ENCODE data around the gene CTAGE8. TPM values are rescaled to one million over a fixed set of nuclear protein-coding genes. Genes with fewer than 3 reads are reported as not detected.
"Not testable (repeated sequence)": the region's sequence is repeated elsewhere in the genome, so short reads cannot be mapped to it uniquely, and the experiment has no call there.

CTAGE8 gene
- polyA plus RNA-seq, 4 donors = 5.2 to 7.2 (median 6.4) TPM

- no peak for DNase-seq (ENCODE audit: low read depth in 4 of 4, low spot score in 3 of 4)
Measured at GRCh38 chr7:144256112-144256511, 13.0 kb downstream of the CTAGE8 start.

- no peak for DNase-seq (ENCODE audit: low read depth in 4 of 4, low spot score in 3 of 4)
Measured at GRCh38 chr7:144255471-144255897, 13.6 kb downstream of the CTAGE8 start.

GRCh38 chr7:144252307-144252706, 16.8 kb downstream of the CTAGE8 start:
- not testable (repeated sequence) for DNase-seq (ENCODE audit: low read depth in 4 of 4, low spot score in 3 of 4)

GRCh38 chr7:144247674-144248330, 21.3 kb downstream of the CTAGE8 start:
- not testable (repeated sequence) for DNase-seq (ENCODE audit: low read depth in 4 of 4, low spot score in 3 of 4)

GRCh38 chr7:144246967-144247366, 22.1 kb downstream of the CTAGE8 start:
- DNase-seq (ENCODE audit: low read depth in 4 of 4, low spot score in 3 of 4) = not testable (repeated sequence)

GRCh38 chr7:144245372-144245771, 23.7 kb downstream of the CTAGE8 start:
- not testable (repeated sequence) for DNase-seq (ENCODE audit: low read depth in 4 of 4, low spot score in 3 of 4)

- DNase-seq (ENCODE audit: low read depth in 4 of 4, low spot score in 3 of 4) = not testable (repeated sequence)
Measured at GRCh38 chr7:144239365-144239764, 29.7 kb downstream of the CTAGE8 start, which contains the start of gene OR2A42. OR2A42 (minus strand) TSS chr7:144239605; CDS start chr7:144232843, 6,762 bp downstream.

- not testable (repeated sequence) for DNase-seq (ENCODE audit: low read depth in 4 of 4, low spot score in 3 of 4)
Measured at GRCh38 chr7:144238530-144239082, 30.5 kb downstream of the CTAGE8 start.

- DNase-seq (ENCODE audit: low read depth in 4 of 4, low spot score in 3 of 4) = not testable (repeated sequence)
Measured at GRCh38 chr7:144233039-144233438, 36.0 kb downstream of the CTAGE8 start.

GRCh38 chr7:144231027-144231426, 38.1 kb downstream of the CTAGE8 start:
- not testable (repeated sequence) for DNase-seq (ENCODE audit: low read depth in 4 of 4, low spot score in 3 of 4)

- DNase-seq (ENCODE audit: low read depth in 4 of 4, low spot score in 3 of 4) = not testable (repeated sequence)
Measured at GRCh38 chr7:144228810-144229209, 40.3 kb downstream of the CTAGE8 start.

- not testable (repeated sequence) for DNase-seq (ENCODE audit: low read depth in 4 of 4, low spot score in 3 of 4)
Measured at GRCh38 chr7:144226866-144227265, 42.2 kb downstream of the CTAGE8 start.

GRCh38 chr7:144223675-144224074, 45.4 kb downstream of the CTAGE8 start:
- DNase-seq (ENCODE audit: low read depth in 4 of 4, low spot score in 3 of 4) = not testable (repeated sequence)

- not testable (repeated sequence) for DNase-seq (ENCODE audit: low read depth in 4 of 4, low spot score in 3 of 4)
Measured at GRCh38 chr7:144220531-144220930, 48.6 kb downstream of the CTAGE8 start.

GRCh38 chr7:144219149-144219548, 49.9 kb downstream of the CTAGE8 start:
- DNase-seq (ENCODE audit: low read depth in 4 of 4, low spot score in 3 of 4) = not testable (repeated sequence)

GRCh38 chr7:144218581-144218980, 50.5 kb downstream of the CTAGE8 start:
- DNase-seq (ENCODE audit: low read depth in 4 of 4, low spot score in 3 of 4) = not testable (repeated sequence)

GRCh38 chr7:144217200-144217599, 51.9 kb downstream of the CTAGE8 start:
- not testable (repeated sequence) for DNase-seq (ENCODE audit: low read depth in 4 of 4, low spot score in 3 of 4)

Other genes with a start within 250 kb of the CTAGE8 start
- under 1 TPM in 3 of 4 donors, not detected in 1; 0.07 to 0.17 (median 0.10) TPM for gene OR2A5, start 220.3 kb downstream of the CTAGE8 start, polyA plus RNA-seq (ENCODE audit: insufficient read length in 4 of 4)
- gene OR2A25, start 199.5 kb downstream of the CTAGE8 start, polyA plus RNA-seq (ENCODE audit: insufficient read length in 4 of 4) = not detected
- gene OR2A12, start 183.0 kb downstream of the CTAGE8 start, polyA plus RNA-seq (ENCODE audit: insufficient read length in 4 of 4) = under 1 TPM in 1 of 4 donors, not detected in 3; 0.03 TPM
- gene OR2A2, start 159.7 kb downstream of the CTAGE8 start, polyA plus RNA-seq (ENCODE audit: insufficient read length in 4 of 4) = not detected
- gene OR2A14, start 146.1 kb downstream of the CTAGE8 start, polyA plus RNA-seq (ENCODE audit: insufficient read length in 4 of 4) = not detected
- 10 to 100 TPM in 1 of 4 donors, 1 to 10 TPM in 3; 3.6 to 12.6 (median 6.8) TPM for gene CTAGE4, start 85.8 kb downstream of the CTAGE8 start, polyA plus RNA-seq (ENCODE audit: insufficient read length in 4 of 4)
- 10 to 100 TPM; 20.5 to 24.6 (median 23.9) TPM for gene ARHGEF35, start 73.5 kb downstream of the CTAGE8 start, polyA plus RNA-seq (ENCODE audit: insufficient read length in 4 of 4)
- 1 to 10 TPM; 1.1 to 2.1 (median 1.4) TPM for gene OR2A42, start 29.7 kb downstream of the CTAGE8 start, polyA plus RNA-seq (ENCODE audit: insufficient read length in 4 of 4)
- gene OR2A7, start 4.5 kb downstream of the CTAGE8 start, polyA plus RNA-seq (ENCODE audit: insufficient read length in 4 of 4) = 10 to 100 TPM in 2 of 4 donors, 1 to 10 TPM in 2; 7.8 to 15.2 (median 10.0) TPM
- 1 to 10 TPM in 1 of 4 donors, under 1 TPM in 2, not detected in 1; 0.27 to 1.1 (median 0.79) TPM for gene OR2A1, start 43.1 kb upstream of the CTAGE8 start, polyA plus RNA-seq (ENCODE audit: insufficient read length in 4 of 4)
- 10 to 100 TPM; 19.3 to 36.9 (median 20.4) TPM for gene ARHGEF5, start 86.1 kb upstream of the CTAGE8 start, polyA plus RNA-seq (ENCODE audit: insufficient read length in 4 of 4)
- gene NOBOX, start 134.4 kb upstream of the CTAGE8 start, polyA plus RNA-seq (ENCODE audit: insufficient read length in 4 of 4) = not detected

Data from right renal pelvis (tissue), 4 donors.